GM19099 (cell line): ENCODE data around the gene PHF10.

Source experiments
- POLR2A ChIP-seq: IDR thresholded peaks from 3 replicates; pipeline ENCODE4 v1.6.1; 2011; ENCODE audit warnings: low read depth; ENCODE audit not compliant: insufficient read length; ENCODE audit errors: extremely low read depth

The PHF10 gene

DNA sequence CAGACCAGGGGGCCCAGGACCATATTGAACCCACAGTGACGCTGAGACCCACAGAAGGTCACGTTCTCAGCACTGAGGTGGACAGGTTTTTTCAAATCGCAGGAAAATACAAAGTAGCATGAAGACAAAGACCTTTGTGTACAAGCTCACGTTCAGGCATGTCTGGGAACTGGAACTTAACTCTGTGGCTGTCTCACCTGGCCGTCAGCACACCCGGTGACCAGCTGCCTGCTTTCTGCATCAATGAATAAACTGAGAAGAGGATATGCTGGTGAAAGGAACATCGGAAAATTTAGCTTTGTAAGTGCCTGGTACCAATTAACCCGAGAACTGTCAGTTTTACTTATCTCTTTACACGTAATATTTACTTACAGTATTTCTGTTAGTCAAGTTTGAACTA, 59.0 kb downstream of the PHF10 start:
- TF ChIP-seq POLR2A: no peak

DNA sequence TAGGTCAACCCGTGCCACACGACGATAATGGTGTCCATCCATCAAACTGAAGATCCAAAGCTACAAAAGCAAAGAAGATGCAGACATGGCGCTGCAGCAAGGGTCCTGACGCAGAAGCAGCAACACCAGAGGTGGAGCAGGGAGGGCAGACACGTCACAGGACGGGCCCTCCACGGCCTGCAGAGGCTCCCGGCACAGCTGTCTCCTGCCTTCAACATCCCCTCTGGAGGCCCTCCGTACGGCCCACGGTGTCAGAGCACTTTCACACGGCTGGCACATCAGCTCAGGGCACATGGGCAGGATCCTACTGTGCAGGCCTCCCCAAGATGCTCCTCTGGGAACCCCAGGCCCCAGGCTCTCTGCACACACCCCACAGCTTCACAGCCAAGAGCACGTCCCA, 60.1 kb downstream of the PHF10 start:
- no peak for TF ChIP-seq POLR2A

DNA sequence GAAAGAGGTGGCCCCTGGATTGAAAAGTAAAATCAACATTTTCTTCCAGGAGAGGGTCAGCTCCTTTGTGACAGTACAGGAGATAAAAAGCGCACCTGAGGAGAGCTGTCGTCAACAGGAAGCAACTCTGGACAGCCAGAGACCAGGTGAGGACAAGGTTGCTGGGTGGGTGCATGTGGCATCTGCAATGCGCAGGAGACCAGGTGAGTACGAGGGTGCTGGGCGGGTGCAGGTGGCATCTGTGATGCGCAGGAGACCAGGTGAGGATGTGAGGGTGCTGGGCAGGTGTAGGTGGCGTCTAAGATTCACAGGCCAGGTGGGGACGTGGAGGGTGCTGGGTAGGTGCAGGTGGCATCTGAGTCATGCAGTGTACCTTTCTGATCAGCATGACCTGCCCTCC, 60.8 kb downstream of the PHF10 start:
- no peak for TF ChIP-seq POLR2A

DNA sequence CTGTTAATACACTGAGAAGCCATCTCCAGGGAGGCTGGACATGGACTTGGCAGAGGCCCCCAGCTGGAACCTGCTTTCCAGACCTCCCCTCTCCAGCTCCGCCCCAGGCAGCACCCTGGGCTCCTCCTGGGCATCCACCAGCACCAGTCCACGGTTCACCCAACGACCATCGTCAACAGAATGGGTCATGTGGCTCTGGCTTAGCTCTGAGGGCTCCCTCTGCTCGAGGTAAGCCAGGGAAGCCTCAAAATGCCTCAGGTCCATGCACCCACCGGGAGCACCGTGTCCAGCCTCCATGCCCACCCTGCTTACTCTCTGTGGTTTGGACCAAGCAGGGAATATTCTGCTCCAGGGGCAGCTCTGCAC, 62.9 kb downstream of the PHF10 start:
- no peak for TF ChIP-seq POLR2A

DNA sequence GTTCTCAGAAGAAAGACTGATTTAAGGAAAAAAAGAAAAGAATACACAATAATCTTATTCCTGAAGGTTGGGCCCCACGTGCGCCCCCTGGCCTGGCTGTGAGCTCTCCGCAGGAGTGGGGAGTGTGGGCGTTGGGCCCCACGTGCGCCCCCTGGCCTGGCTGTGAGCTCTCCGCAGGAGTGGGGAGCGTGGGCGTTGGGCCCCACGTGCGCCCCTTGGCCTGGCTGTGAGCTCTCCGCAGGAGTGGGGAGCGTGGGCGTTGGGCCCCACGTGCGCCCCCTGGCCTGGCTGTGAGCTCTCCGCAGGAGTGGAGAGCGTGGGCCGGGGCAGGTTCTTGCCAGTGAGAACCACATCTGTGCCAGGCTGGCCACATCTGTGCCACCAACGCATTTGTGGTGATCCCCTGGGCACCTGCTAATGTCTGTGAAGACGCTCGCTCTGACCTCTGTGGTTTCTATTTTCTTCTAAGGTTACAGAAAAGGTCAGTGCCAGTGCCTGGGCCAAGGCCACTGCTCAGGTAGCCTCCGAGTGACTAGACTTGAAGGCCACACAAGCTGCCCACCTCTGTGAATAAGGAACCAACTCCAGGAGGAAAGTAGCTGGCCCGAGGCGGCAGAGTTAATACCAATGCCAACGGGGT, 63.4 kb downstream of the PHF10 start:
- TF ChIP-seq POLR2A: no peak

DNA sequence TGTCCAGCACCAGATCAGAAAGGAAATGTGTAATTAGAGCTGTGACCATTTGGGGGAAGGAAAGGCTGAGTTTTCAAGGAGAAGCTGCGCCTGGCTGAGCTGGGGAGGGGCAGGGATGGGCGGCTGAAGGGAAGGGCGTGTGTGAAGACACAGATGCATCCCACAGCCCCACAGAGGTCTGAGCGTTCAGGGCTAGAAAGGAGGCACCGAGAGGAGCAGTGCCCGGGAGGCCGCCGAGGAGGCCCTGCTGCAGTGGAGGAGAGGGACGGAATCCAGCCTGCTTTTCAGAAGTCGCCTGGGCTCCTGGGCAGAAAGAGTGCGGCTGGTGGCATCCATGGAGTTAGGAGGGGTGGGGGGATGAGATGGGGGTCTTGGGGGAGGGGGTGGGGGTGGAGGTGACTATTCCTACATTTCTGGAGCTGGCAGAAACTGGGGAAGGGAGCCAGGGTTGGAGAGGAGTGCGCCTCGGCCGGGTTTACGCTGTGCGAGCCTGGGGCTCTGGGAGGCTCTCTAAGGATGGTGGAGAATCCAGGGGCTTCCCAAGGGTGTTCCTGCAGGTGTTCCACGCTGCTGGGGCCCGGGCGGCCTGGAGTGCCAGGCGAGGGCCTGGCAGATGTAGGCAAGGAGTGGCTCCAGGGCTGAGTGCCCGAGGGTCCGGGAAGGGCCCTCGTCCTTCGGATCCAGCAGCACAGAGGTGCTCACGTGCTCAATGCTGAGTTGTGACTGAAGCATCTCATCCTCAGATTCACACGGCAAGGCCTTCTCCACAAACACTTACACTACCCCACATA, 64.3 kb downstream of the PHF10 start:
- TF ChIP-seq POLR2A: no peak

DNA sequence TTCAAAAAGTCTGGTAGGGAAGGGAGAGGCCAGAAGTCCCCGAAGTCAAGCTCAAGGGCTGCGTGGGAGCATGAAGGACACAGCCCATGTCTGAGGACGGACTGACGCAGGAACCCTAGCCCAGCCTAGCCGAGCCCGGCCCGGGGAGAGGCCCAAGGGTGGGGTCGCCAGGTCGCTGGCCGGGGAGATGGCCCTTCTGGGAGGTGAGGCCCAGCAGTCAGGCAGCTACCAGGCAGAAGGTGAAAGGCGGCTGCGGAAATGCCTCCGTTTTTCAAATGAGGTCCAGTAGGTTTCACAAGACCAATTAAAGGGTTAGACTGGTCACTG, 67.1 kb downstream of the PHF10 start:
- no peak for TF ChIP-seq POLR2A

DNA sequence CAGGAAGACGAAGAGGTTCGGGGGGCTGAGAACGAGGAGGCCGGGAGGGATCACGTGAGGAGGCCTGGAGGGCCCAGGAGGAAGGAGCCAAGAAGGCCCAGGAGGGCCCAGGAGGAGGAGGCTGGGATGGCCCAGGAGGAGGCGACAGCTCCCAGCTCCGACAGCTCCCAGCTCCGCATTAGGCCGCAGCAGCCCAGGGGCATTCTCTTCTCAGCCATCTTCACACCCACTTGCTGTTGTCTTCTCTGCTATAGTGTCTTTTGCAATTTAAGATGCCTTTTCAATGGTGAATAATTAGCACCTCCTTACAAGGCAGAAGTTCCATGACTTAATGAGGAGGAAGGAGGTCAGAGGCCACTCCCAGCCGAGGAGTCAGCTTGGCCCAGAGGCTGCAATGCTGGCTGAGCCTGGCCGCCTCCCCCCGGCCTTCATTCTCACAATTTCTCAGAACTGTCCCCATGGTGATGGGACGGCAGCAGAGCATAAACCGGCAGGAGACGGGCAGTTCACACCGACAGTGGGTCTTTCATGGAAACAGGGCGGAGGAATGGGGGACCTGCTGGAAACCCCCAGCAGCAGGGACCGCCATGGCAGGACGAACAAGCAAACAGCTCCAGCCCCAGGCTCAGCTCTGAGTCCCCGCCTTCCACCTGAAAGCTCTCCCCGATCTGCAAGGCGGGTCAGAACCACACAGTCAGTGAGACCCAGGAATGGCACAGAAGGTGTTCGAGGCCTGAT, 67.6 kb downstream of the PHF10 start:
- no peak for TF ChIP-seq POLR2A

DNA sequence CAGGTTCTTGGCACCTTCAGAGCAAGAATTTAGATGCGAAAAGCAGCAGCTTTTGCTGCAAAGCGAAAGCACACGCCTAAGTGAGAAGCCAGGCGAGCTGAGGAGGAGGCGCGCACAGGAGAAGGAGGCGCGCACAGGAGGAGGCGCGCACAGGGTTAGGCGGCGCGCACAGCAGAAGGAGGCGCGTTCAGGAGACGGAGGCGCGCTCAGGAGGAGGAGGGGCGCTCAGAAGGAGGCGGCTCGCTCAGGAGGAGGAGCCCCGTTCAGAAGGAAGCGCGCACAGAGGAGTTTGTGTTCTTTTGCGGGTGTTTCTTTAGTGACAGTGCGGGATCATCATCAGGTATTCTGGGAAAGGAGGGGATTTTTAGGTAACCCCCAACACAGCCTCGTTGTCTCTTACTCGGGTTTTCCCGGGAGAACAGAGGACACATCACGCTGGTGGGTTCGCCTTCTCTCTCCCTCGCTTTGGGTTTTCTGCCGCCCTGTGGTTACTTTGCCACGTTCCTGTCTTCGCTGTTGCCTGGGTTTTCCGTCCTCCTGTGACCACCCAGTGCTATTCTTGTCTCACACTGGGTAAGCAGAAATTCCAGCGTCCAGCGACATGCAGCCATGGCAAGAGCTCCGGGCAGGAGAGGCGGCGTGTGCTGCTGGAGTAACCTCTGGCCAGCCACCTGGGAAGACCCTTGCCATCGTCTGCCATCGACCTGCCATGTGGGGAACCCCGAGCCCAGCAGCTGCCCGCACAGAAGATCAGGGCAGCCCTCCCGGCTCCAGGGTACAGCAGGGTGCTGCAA, 69.5 kb downstream of the PHF10 start:
- TF ChIP-seq POLR2A: no peak
